ENCODE results near the gene PRKN.

The PRKN gene

DNA sequence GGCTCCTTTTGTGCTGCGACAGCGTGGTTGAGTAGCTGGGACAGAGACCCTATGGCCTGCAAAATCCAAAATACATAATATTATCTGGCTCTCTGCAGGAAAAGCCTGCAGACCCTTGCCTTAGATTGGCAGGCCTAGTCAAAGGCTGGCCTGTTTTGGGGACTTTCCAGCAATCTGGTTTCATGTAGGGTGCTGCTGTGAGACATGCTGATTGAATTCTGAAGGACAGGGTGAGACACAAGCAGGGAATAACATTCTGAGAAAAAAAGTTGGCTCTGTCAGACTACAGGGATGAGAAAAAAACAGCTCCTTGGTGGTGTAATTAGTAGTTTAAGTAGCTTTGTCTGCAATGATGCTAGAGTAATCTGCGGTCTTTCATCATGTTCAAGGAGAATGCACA, 1051.0 kb downstream of the PRKN start:
- no peak for DNase-seq

DNA sequence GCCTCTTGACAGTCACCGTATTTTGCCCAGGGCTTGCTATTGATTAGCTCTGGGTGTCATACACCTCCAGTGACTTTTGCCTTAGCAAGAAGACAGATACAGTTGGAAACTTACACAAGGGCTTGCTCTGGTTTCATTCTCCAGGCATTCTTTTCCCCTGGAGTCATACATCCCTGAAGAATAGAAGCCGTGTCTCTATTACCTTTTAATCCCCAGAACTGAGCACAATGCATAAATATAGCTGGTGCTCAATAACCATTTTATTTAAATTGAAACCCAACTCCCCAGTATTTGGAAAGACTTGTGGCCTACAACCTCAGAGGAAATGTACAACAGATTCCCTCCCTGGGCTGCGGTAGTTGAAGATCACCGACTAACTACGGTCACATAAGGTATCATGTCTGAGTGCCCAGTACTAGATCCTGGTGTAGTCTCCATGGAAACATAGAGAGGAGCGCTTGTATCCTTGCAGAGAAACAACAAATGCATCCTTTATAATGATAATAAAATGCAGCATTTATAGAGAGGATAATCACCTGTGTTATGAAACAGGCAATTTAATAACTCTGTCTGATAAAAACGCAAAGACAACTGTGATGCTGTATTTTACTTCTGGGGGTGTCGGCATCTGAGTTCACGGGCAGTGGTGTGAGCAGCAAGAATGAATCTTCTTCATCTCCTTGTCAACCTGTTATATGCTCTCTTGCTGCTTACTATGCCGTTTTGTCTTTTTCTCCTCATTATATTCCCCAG, 1052.5 kb downstream of the PRKN start:
- DNase-seq: no peak

DNA sequence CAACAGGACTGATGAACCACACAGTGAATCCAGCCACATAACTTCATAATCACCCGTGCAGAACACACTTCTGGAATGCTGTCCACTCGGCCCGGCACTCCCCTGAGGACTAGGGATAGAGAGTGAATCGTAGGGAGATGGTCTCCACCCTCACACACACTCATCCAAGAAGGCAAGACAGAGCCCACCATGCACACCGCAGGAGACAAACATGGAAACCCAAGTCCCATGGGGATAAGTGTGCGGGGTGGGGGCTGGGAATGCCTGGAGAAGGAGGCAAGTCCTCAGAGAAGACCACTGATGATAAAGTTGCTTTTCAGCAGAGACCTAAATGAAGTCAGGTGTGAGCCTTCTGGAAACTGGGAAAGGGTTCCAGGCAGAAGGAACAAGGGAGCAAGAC, 1054.5 kb downstream of the PRKN start:
- no peak for DNase-seq

DNA sequence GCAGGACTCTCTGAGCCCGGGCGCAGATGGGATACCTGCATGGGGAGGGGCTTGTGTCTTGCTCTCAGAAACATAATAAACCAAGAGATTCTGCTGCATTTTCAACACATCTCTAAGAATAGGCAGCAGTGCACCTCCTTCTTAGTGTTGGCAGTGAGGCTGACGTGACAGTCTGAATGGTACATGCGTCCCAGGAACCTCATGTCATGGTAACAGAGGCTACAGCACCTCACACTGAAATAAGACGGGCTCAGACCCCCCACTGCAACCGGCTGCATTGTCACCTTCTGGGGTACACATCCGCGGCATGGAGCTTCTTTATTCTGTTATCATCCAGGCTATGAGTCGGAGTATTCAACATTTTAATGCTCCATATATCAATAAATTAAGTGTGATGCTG, 1056.4 kb downstream of the PRKN start:
- no peak for DNase-seq

DNA sequence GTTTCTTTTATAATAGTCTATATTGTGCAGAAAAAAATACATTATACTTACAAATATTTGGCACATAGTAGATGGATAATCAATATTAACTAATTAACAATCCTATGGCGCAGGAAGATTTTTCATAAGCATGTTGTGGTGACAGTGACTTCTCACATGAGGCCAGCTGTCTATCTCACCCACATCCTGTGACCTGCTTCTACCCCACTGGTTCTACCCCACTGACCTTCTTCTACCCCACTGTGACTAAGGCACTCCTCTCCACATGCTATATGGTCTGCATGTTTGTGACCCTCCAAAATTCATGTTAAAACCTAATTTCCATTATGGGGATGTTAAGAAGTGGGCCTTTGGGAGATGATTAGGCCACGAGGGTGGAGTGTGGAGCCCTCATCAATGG, 1058.9 kb downstream of the PRKN start:
- no peak for DNase-seq

- DNase-seq: no peak
These were observed 1059.6 kb downstream of the PRKN start for GRCh38 chr6:161667957-161668356.

GRCh38 chr6:161663682-161664081, 1063.9 kb downstream of the PRKN start:
- no peak for DNase-seq

GRCh38 chr6:161660666-161661571, 1066.6 kb downstream of the PRKN start:
- peak; percentile 30 for DNase-seq

DNA sequence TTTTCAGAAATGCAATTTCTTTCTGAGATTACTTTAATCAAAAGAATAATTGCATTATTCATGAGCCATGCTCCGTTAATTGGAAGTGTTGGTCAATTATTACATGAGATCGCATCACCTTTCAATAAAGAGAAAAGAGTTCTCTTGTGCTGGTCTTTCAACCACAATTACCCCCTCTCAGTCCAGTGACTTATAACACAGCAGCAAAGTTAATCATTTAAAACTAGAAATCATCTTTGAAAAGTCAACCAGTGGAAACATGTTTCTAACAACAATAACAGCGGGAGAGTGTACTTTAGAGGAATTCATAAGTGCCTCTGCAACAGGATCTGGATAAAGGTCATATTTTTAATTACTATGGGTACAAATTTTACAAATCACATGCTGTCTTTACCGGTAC, 1069.4 kb downstream of the PRKN start:
- DNase-seq: no peak

GRCh38 chr6:161654209-161654608, 1073.4 kb downstream of the PRKN start:
- no peak for DNase-seq

DNA sequence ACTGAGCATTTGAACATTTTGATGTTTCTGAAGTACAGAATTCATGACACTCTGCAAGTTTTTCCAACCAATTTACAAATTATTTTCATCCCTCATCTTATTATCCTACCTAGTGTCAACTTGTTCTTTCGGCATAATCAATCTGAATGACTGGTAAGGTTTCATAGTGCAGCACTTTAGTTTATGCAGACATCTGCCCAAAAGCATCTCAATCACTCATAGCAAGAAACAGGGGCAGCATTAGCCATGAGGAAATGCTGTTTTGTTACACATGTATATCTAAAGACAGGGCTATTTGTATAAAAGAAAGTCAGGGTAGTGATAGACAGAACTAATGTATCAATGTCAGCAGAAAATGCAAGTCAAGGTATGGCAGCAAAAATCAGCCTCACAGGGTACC, 1075.6 kb downstream of the PRKN start:
- no peak for DNase-seq

DNA sequence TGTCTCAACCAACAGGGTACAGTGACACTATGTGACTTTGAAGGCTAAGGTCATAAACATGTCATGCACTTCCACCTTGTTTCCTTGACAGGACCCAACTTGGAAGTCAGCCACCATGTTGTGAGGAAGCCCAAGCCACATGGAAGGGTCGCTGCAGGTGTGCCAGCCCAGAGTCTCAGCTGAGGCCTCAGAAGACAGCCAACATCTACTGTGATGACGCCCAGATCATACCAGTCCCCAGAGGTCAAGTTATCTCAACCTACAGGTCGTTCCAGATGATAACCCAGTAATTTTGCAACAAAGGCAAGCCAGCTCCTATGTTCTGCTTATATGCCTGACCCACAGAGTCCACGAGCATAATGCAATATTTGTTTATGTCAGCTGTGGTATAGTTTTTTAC, 1077.7 kb downstream of the PRKN start:
- no peak for DNase-seq

DNA sequence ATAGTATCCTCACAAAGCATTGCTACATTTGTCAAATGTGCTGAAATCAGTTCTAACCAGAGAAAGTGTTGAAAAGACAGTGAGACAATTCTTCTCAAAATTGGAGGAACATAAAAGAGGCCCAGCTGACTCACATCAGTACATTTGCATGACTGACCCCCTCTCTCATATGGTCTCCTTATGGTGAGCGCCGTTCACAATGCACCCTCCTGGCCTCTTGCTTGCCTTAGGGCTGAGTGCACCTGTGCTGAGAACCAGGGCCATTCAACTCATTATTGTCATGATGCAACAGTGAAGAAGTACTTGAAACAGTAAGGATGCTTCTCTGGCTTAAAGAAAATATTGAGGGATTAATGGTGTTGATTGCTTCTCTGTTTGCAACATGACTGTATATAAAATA, 1078.5 kb downstream of the PRKN start:
- DNase-seq: no peak

DNA sequence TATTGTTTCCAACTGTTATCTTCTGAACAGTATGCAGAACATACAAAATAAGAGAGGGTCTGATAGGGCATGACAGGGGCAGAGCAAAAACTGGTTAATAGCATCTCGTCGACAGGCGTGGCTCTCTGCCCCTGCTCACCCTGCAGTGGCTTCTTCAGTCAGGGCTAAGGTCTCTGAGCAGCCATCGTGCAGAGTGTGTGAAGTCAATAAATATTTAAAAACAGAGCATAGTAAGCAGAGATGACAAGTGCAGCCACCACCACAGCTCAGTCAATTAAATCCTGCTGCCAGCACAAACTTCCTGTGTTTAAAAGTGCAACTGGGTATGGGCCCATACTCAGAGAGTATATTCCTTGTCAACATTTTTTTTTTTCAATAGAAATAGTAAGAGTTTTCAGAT, 1080.3 kb downstream of the PRKN start:
- DNase-seq: no peak

GRCh38 chr6:161644521-161644920, 1083.0 kb downstream of the PRKN start:
- DNase-seq: no peak

DNA sequence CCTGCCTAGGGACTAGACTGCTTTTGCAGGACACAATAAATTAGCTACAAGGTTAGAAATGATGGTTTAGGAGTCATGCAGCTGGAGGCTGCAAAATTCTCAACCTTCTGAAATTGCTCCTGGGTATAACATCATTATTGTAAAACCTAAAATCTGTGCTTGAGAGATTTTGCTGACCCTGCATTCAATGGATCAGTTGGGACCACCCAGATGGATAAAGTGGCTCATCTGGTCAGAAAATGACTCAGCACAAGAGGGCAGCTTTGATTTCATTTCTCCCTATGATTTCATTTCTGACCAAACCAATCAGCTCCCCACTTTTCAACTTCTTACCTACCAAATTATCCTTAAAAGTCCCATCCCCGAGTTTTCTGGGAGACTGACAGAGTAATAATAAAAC, 1086.4 kb downstream of the PRKN start:
- no peak for DNase-seq

- no peak for DNase-seq
These were observed 1087.8 kb downstream of the PRKN start for GRCh38 chr6:161639772-161640171.

- DNase-seq: no peak
These were observed 1089.9 kb downstream of the PRKN start for GRCh38 chr6:161637658-161638057.

GRCh38 chr6:161636882-161637430, 1090.6 kb downstream of the PRKN start:
- no peak for DNase-seq

GRCh38 chr6:161635975-161636374, 1091.6 kb downstream of the PRKN start:
- no peak for DNase-seq

- no peak for DNase-seq
These were observed 1092.7 kb downstream of the PRKN start for GRCh38 chr6:161634916-161635315.

- DNase-seq: no peak
These were observed 1095.8 kb downstream of the PRKN start for GRCh38 chr6:161631676-161632194.

GRCh38 chr6:161630674-161631073, 1096.9 kb downstream of the PRKN start:
- DNase-seq: no peak
